CD1c-positive myeloid dendritic cell (primary cell): ENCODE measurements around the gene FEV.

Source experiments
- DNase-seq: peaks from one replicate; pipeline ENCODE4 v3.0.0-alpha.2; 2016; ENCODE audit errors: extremely low spot score

Gene FEV

DNA sequence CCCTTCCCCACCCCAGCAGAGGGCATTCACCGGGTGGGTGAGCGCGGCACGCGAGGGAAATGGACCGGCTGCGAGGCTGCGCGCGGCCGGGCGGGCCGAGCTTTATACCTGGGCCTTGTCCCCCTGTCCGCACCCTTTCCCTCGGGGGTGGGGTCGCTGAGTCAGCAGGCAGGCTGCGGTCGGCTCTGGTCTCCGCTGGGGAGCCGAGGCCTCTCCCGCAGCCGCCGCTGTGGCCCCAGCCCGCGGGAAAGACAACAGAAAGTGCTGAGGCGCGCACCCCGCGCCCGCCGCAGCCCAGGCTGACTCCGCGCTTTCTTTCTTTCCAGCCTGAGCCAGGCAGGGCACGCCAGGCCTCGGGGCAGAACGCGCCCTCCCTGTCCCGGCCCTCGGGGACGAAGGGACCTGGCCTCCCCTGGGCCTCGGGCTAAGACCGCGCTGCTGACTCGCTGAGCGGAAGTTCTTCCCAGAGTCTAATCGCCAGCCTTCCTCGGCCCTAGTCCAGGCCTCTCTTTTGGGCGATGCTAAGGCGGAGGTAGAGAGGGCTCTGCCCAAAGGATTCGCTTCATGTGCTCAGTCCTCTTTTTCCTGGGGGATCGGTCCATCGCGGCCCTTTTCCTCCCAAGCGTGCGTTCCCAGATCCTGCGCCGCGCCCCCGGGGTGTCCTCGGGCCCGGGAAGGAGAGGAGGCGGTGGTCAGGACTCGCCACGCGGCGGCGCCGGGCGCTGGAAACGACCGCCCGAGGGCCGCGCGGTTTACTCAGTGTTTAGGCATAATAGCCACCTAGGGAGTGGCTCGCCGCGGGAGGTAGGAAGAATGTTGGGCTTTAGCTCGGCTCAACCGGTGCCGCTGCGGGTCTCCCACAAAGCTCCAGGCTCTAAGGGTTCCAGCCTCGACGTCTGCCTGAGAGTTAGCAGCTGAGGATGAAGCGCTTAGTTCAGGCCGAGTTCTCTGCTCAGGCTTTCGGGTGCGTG is 8.6 kb upstream of the FEV start, which contains the start of gene CRYBA2:
TSS of gene CRYBA2 (minus strand) at position 78 of the 971 bp plus-strand sequence. CDS start 246 bp downstream, outside the sequence.
- no peak for DNase-seq

DNA sequence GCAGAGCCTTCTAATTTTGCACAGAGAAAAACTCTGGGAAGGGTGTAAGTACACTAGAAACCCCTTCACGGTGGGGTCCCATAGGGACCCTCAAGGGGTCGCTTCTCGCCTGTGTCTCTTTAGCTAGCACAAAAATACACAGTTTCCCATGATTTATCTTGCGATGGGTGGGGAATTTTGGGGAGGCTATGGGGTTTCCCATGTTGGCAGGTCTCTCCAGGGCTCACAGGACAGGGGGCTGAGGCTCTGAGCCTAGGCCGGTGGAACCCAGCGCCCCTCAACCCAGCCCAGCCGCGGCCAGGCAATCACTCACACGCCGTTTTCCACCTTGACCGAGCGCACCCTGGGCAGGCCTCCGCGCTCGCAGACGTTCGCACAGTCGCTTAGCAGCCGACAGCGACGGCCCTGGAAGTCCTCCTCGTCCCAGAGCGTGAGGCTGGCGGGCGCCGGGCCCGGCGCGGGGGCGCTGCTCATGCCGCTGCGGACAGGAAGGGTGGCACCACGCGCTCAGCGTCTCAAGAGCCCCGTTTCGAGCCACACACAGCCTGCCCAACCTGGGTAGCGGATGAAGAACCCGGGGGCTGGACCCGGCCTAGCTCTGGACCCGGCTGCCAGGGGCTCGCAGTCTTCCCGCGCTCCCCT is 7.8 kb upstream of the FEV start:
- DNase-seq = no peak

DNA sequence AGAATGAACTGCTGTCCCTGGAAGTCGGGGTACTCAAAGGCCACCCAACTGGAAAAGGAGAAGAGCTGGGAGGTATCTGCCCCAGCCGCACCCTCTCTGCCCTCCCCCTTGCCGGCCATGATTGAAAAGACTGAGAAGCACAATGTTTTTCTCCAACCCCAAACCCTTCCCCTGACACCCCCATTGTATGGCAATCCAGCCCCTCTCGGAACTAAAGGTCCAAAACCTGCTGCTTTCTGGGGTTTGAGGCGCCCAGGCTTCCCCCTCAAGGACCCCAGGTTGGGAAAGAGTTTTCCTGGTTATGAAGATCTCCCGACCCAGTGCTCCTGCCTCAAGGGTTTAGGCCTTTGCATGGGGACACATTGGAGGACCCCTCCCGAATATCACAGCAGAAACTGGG is 7.2 kb upstream of the FEV start:
- no peak for DNase-seq

DNA sequence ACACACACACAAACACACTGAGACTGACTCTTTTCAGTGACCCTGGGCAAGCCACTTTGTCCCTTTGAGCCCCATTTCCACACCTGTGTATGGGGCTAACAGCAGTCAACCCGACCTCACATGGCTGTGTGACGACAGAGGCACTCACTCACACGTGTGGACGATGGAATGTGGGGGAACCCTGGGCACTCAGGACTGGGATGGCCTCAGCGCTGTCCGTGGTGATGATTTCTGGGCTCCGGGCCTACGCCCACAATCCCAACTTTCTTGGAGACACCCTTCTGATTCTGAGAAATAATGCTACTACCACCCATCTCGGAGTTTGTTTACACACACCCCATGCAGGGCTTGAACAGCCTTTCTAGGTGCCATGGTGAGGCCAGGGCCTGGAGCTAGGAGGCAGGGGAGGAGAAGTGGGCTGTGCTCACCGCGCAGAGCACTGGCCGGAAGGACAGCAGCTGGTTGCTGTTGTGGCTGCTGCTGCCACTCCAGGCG is 6.7 kb upstream of the FEV start:
- DNase-seq = no peak

DNA sequence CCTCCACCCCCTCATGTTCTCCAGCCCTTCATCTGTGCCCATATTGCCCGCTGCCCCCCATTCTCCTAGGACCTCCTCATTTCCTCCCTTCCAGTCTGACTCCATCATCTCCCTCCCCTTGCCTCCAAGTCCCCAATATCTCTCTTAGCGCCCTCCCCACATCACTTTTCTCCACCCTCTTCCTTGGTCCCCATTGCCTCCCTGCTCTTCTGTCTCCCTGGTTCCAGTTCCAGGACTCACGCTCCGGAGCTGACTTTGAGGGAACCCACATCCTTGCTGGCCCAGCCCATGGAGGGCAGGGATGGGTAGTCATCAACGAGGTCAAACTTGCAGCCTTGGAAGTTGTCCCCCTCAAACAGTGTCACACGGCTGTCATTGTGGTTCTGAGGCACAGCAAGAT is 5.6 kb upstream of the FEV start:
- no peak for DNase-seq

DNA sequence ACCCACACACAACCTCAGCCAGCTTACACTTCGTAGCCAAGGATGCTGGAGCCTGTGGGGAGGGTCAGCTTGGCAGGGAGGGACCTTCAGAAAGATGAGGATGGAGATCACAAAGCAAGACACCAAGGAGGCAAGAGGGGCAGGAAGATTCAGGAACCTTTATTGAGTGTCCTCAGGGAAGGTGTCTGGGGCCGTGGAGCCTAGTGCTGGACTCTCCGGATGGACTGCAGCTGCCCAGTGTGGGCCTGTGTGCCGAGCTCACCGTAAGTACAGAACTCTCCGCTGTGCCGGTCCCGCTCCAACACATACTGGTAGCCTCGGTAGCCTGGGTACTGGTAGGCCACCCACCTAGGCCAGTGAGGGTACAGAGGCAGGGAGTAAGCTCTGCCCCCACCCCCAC is 5.1 kb upstream of the FEV start:
- DNase-seq = no peak

DNA sequence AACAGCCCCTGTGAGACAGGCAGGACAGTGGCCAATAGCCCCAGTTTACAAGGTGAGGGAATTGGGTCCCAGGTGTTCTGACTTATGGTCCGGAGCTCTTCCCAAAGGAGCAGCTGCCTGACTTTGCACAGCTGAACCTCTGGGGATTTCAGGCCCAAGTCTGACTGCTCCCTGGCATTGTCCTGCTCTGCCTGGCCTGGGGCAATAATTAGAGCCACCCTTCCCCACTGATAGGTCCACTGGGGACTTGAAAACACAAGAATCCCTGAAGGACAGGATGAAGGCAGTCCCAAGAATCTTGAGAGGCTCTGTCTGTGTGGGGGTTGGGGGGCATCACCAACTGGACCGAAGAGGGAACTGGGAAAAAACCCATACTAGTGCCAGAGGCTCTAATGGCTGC is 3.7 kb upstream of the FEV start:
- DNase-seq = no peak

DNA sequence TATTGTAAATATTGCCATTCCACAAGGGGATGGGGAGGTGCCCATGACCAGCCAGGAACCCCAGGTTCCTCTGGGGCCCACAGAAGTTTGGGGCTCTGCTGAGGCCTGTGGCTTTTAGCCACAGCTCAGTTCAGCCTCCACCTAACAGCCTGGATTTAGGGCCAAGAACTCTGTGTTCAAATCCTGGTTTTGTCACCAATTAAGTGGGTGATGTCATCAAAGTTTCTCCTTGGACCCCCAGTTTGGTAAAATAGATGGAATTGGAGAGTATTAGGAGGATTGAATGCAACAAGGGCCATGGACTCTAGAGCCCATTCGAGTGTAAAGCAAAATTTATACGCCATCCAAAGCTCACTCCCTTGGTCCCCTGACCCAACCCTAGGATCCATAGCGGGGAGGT is 3.2 kb upstream of the FEV start:
- DNase-seq = no peak

DNA sequence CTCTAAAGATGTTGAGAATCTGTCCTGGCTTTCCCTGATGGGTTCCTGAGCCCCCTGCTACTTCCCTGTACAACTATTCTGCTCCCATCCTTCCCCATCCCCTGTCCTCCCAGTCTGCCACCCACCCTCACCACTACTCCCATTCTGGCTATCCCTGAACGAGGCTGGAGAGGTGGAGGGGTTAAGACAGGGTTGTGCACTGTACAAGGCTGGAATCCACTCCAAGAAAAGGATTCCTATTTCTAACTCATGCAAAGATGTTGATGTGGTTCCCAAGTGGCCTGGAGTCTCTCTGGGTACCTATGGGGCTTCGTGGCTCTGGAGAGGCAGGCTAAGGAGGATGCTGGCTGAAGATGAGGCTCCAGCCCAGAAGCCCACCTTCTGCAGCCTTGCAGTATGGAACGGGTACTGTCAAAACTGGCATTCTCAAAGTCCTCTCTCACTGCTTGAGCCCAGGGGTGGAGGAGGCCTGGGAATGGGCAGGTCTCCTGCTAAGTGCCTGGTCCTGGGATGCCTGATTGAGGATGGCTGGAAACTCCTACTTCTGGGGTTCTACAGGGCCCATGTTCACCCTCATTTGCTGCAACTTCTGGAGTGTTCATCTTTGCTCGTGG is 1.3 kb upstream of the FEV start:
- no peak for DNase-seq

DNA sequence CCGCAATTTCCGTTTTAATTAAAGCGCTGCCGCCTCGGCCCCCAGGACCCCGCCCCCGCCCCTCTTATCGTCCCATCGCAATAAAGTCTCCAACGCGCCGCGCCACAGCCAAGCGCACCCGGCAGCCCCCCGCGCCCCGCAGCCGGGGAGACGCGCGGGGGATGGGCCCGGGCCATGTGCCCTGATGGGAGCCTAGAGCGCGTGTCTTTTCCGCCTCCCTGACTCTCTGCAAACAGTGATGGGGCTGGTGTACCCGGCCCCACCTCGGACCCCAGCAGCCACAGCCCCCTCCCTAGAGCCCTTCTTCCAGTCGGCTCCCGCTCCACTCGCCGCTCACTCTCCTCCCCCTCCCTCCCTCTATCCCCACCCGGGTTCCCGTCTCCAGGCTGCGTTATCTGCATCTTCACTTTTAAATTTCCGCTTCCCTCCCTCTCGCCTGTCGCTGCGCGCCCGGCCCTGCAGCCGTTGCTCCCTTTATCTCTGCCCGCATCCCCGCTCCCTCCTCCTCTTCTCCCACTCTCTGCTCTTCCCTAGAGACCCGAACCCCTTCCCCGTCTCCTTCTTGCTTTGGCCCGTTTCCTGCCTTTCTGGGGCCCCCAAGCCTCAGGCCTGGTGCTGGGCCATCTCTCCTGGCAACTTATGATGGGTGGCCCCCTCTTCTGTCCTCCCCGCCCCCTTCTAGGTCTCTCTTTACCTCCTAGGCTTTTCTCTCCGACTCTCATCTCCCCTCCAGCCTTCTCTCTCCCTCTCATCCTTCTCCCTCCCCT is 524 bp upstream of the FEV start:
- DNase-seq = no peak

DNA sequence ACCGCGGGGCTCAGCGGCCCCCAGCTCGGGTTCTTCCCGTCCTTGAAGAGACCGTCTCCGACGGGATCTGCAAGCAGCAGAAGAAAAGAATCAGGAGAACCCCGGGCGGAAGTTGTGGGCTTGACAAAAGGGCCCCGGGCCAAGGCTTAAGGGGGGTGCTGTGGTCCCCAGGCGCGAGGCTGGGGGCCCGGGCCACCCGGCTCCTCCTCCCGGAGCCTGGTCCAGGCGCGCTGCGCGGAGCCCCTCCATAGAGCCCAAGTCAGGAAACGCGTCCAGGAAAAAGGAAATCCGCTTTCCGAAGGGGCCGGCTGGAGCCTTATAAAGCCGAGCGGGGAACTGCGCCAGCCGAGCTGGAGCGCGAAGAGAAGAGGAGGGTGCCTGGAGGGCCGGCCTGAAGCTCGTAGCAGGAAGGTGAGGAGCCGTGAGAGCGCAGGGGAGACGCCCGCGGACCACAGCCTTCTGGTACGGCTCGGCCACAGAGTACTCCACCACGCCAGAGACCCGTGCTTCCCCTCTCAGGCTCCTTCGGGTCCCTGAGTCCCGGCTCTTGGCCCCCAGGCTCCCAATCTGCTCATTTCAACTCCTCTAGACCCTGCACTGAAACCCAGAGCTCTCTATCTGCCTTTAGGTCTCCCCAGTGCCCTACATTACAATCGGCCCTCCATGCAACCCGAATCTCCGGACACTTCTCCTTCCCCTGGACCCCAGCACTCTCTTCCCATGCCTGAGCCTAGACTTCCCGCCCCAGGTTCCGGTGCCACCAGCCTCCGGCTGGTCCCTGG is 554 bp downstream of the FEV start:
- no peak for DNase-seq

DNA sequence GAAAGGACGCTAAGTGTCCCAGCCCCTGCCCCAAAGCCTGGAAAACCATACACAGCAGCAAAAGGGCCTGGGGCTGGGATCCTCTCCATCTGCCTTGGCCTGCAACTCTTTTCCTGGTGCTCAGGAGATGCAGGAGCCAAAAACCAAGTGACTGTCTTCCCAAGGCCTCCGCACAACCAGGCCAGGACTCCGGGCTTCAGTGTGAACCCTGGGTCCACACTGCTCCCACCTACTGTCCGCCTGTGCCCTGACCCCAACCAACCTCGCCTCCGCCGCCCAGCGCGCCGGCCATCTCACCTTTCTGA is 1.1 kb downstream of the FEV start:
- DNase-seq = no peak

DNA sequence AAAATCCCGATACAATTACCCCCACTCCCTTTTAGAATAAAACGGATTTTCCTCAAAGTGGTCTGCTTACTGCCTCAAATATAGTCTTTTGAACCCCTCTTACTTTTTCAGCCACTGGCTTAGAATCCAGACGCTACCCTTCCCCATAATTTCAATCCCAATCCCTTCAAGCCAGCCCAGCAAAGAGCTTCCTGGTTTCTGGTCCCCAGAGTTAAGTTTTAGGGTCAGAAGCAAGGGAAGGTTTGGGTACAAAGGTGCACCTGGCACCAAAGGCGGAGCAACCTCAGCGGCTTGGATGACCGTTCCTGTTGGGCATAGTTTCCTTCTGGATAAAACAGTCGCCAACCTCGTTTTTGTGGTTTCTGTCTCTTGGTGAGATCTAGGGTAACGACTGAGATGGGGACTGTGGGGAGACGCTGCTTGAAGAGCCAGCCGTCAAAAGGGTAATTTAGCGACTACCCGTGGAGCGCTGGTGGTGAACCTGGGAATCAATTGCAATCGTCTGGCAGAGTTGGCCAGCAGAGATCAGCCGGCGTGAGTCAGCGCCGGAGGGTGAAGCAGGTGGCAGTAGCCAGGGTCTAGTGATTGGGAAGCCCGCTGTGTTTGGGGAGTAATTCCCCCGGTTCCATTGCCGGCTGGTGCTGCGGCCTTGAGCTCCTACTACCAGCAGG is 1.6 kb downstream of the FEV start:
- DNase-seq = no peak

DNA sequence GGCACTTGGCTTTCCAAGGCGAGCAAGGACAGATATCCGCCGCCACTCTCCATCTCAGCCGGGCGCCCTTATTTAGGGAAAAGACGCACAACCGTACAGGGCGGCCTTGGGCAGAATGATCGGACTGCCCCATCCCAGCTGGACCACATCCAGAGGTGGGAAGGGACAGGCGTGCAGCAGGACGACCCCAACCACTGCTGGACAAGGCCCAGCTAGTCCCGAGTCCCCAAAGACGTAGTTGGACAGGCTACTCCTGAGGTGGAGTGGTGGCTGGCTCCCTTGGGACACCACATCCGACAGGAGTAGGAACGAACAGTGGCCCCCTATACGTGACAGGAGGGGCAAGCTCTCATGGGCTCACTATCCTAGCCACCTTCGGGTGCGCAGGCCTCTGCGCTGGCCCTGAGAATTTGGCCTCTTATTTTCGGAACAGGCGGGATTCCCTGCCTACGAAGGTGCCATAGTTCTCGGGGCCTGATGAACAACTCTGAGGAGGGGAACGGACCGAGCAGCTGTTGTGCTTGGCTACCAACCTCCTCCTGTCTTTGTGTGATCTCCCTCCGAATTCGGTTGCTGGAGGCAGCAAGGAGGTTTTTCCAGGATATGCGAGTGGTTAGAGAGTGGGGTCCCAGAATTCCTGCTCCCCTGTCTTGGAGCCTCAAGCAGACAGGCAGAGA is 2.3 kb downstream of the FEV start:
- DNase-seq = no peak

DNA sequence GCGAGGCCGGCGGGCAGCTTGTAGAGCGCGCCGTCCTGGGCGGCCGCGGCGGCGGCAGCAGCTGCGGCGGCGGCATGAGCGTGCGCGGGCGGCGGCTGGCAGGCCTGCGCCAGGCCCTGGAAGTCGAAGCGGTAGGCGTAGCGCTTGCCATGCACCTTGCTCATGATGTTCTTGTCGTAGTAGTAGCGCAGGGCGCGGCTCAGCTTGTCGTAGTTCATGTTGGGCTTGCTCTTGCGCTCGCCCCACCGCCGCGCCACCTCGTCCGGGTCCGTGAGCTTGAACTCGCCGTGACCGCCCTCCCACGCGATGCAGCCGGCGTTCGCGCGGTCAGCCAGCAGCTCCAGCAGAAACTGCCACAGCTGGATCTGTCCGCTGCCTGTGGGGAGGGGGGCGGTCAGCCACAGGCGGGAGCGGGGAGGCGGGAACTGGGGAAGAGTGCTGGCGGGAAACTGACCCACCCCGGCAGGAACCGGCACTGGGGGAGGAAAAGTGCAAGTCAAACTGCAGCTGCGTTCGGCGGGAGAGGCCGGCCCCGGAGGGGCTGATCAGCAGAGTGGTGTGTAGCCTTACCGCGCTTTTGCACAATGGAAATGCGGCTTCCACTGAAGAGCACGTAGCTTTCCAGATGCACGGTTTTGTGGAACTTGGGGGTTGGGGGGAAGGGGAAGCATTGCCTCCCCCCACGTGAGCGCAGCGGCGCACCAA is 3.0 kb downstream of the FEV start:
- DNase-seq = peak; percentile 59

DNA sequence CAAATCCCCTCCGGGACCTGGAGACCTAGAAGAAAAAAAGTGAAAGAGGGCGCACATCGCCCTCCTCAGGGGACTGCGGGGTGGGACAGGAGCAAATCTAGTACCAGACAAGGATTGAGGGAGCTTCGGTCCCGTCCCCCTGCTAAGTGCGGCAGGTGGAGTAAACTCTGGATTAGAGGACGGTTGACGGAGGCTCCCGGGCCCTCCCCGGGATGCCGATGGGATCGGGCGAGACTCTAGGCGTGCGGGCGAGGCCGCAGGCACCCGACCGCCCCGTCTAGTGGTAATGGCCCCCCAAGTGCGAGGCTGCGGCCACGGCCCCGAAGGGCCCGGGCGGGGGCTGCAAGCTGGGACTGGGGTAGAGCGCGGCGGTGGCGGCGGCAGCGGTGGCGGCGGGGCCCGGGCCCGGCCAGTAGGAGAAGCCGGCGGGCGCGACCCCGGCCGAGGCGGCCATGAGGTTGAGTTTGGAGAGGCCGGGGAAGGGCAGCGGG is 3.5 kb downstream of the FEV start:
- no peak for DNase-seq

DNA sequence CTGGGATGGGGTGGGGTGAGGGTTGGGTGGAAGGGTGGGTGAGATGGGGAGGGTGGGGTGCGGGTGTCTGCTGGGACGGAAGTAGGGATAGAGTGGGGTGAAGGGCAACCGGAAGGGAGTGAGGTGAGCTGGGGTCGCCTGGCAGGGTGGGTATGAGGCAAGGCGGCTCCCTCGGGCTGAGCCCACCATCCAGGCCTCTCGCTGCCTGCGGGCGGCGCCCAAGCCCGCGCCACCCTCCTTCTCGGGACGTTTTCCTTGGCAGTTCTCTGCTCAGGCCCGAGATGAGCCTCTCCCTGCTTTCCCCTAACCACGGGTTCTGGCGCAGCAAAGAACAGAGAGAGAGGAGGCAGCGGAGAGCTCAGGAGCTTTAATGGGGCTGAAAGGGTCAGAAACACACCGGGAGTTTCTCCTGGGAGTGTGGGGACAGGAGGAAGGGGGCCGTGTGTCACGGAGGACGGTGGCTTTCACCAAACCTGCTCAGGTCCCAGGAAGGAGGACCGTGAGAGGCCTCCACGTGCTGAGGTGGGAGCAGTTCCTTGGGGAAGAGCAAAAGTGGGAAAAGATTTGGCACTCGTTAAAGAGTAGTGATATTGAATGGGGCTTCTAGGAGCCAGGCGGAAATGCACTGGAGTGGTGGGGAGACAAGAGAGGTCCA is 4.1 kb downstream of the FEV start:
- DNase-seq = no peak

DNA sequence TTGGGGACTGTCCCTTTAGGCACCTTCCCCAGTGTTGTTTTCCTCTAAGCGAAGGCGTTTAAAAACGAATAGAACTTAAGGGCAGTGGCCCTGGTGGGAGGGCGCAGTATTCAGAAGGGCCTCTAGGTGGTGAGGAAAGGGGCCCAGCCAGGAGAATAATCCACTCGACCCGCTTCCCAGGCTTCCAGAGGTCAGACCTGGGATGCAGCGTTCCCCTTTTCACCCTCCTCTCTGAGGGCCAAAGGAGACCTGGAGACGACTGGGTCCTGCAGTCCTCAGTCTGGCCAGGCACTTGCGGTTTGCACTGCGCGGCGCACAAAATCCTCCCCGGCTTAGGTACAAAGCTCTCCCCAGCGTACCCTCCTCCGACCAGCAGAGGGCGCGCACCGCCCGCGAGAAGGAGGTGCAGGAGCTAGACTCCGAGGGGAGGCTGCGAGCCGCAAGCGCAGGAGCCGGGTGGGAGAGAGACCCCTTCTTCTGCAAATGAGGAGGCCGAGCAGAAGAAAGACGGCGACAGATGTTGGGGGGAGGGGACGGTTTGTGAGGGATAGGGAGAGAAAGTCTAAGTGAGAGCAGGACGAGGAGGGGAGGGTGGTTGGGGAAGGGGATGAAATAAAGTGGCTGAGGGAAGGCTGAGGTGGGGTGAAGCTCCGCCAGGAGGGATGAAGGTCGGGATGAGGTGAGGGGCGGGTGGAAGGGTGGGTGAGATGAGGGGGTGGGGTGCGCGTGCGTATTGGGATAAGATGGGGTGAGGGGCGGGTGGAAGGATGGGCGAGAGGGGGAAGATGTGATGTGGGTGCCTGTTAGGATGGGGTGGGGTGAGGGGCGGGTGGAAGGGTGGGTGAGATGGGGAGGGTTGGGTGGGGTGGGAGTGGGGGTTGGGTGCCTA is 4.9 kb downstream of the FEV start:
- DNase-seq = peak; percentile 88
